Measurements from ENCODE around the gene RAX2. TPM values are rescaled to one million over a fixed set of nuclear protein-coding genes. Genes with fewer than 3 reads are reported as not detected.
"Not testable (repeated sequence)": the region's sequence is repeated elsewhere in the genome, so short reads cannot be mapped to it uniquely, and the experiment has no call there.

Gene RAX2
- total RNA-seq, 3 donors from 2014 or later: not detected

DNA sequence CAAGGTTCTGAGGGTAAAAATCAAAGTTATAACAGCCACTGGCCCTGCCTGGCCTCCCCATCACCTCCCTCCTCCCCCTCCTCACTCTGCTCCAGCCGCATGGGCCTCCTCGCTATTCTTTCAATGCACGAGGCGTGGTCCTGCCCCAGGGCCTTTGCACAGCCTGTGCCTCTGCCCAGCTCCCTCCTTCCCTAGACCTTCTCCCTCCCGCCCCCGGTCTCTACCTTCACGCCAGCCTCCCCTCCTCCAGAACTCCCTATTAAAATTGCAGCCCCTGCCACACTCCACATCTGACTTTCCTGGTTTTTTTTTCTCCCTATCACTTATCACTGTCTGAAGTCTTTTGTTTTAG is 3.3 kb downstream of the RAX2 start:
- H3K4me1 ChIP-seq (ENCODE audit: low read depth): peaks cover 2% of the 10 kb centered on the region
- no peaks in the 10 kb centered on the region for H3K9me3 ChIP-seq
- H3K36me3 ChIP-seq (ENCODE audit: low read depth): peaks cover 4% of the 10 kb centered on the region
- DNase-seq (no peak), ATAC-seq (no peak)
- no peak overlapping the region for H3K4me3 ChIP-seq
- intact Hi-C loops (cut with DNase I, micrococcal nuclease): no loop called here
- TF ChIP-seq CTCF (IDR thresholded peaks at IDR 0.05): no peak

DNA sequence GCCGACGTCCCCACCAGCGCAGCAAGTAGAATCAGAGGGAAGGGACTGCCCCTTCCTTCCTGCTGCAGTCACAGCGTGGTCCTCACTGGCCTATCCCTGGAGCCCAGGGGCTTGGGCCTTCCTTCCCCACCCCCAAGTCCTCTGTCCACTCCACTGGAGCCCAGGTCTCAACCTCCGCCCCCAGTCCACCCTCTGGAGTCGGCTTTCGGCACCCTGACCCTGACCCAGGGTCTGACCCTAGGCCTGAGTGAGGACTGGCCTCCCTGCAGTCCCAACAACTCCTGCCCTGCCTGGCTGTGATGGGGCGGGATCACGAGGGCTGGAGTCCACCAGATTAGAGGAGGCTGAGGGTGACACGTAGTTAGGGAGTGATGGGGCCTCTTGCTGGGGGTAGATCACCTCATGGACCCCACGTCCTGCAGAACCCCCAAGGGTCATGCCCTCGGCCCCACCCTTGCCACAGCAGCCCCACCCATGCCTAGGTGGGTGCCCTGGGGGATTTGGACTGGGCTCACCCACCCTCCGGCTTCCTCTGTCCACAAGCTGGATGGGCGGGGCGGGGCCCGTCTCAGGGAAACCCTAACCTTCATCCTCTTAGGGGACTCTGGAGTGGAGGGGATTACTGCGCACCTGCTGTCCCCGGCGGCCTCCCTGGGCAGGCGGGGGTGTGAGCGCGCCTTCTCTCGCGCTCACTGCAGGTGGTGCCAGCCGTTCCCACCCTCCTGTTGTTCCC is 3.8 kb downstream of the RAX2 start:
- Histone ChIP-seq H3K9me3 (no peaks in the 10 kb centered on the region), H3K36me3 (ENCODE audit: low read depth) (peaks cover 4% of the 10 kb centered on the region), H3K4me3 (no peak overlapping the region), H3K4me1 (ENCODE audit: low read depth) (peaks cover 8% of the 10 kb centered on the region)
- DNase-seq (no peak), ATAC-seq (no peak)
- intact Hi-C loops (cut with DNase I, micrococcal nuclease): no loop called here
- TF ChIP-seq CTCF (IDR thresholded peaks at IDR 0.05): no peak

DNA sequence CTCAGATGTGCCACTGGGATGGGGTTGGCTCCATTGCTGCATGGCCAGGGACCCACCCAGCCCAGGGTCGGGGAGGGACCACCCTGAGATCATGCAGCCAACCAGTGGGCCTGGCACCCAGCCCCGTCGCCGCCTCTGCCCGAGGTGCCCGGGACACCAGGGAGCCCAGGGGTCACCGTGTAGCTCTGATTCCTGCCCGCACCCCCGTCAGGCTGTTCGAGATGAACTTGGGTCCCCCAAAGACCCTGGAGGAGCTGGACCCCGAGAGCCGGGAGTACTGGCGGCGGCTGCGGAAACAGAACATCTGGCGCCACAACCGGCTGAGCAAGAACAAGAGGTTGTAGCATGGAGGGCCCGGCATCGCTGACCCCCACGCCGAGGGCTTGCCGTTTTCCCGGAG is 5.0 kb downstream of the RAX2 start:
- ATAC-seq (no peak), DNase-seq (no peak)
- Histone ChIP-seq H3K36me3 (ENCODE audit: low read depth) (peaks cover 4% of the 10 kb centered on the region), H3K4me1 (ENCODE audit: low read depth) (peaks cover 12% of the 10 kb centered on the region), H3K9me3 (no peaks in the 10 kb centered on the region), H3K4me3 (no peak overlapping the region)
- intact Hi-C loops (cut with DNase I, micrococcal nuclease): no loop called here
- no peak for TF ChIP-seq CTCF (IDR thresholded peaks at IDR 0.05)

DNA sequence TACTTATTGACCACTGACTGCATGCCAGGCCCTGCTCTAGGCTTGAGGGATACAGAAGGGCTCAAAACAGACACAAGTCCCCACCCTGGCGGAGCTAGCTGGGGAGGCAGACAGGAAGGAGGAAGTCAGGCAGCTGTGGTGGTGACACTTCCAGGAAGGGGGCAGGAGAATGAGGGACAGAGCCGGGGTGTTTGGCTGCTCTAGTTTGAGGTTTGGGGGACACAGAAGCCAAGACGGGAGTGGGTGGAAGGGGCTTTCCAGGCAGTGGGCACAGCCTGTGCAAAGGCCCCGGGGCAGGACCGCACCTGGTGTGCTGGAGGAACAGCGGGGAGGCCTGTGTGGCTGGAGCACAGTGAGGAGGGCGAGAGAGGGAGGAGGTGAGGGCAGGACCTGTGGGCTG is 5.5 kb downstream of the RAX2 start:
- DNase-seq (no peak), ATAC-seq (no peak)
- Histone ChIP-seq H3K4me1 (ENCODE audit: low read depth) (peaks cover 12% of the 10 kb centered on the region), H3K4me3 (no peak overlapping the region), H3K36me3 (ENCODE audit: low read depth) (peaks cover 4% of the 10 kb centered on the region), H3K9me3 (no peaks in the 10 kb centered on the region)
- TF ChIP-seq CTCF (IDR thresholded peaks at IDR 0.05): no peak
- intact Hi-C loops (cut with DNase I, micrococcal nuclease): no loop called here

DNA sequence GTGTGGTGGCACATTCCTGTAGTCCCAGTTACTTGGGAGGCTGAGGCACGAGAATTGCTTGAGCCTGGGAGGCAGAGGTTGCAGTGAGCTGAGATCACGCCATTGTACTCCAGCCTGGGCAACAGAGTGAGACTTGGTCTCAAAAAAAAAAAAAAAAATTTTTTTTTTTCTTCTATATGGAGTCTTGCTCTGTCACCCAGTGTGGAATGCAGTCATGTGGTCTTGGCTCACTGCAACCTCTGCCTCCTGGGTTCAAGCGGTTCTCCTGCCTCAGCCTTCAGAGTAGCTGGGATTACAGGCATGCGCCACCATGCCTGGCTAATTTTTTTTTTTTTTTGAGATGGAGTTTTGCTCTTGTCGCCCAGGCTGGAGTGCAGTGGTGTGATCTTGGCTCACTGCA is 6.3 kb downstream of the RAX2 start:
- peaks cover 14% of the 10 kb centered on the region for H3K4me1 ChIP-seq (ENCODE audit: low read depth)
- H3K36me3 ChIP-seq (ENCODE audit: low read depth); H3K9me3 ChIP-seq; ATAC-seq; DNase-seq; intact Hi-C loops (cut with DNase I, micrococcal nuclease); H3K4me3 ChIP-seq: not testable (repeated sequence)

DNA sequence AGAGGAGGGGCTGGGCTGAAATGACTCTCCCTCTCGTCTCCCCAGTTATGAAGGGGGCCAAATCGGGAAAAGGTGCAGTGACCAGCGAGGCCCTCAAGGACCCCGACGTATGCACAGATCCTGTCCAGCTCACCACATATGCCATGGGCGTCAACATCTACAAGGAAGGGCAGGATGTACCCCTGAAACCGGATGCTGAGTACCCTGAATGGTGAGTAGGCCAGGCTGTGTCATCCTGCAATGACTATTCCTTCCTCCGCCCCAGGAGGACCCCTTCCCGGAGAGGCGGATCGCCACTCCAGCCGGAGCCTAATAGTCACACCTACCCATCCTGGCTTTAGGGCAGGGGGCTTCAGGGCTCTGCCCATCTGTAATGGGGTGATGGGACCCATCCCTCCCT is 6.9 kb downstream of the RAX2 start:
- no peak overlapping the region for H3K4me3 ChIP-seq
- TF ChIP-seq CTCF (IDR thresholded peaks at IDR 0.05): no peak
- ATAC-seq (no peak), DNase-seq (no peak)
- peaks cover 20% of the 10 kb centered on the region for H3K4me1 ChIP-seq (ENCODE audit: low read depth)
- intact Hi-C loops (cut with DNase I, micrococcal nuclease): no loop called here
- H3K9me3 ChIP-seq: no peaks in the 10 kb centered on the region
- H3K36me3 ChIP-seq (ENCODE audit: low read depth): peaks cover 4% of the 10 kb centered on the region

Data from mucosa of descending colon (tissue), 3 donors.